HG03558 (cell line): ENCODE data around the gene LIX1.

ENCODE experiments used
- ATAC-seq: cut with Tn5 transposase; IDR thresholded peaks from one replicate; pipeline ENCODE4 v1.9.1; 2021; ENCODE audit warnings: moderate number of reproducible peaks; ENCODE audit not compliant: unreplicated experiment; ENCODE audit errors: extremely low read depth

The LIX1 gene

GRCh38 chr5:97078958-97079743 lies 63.3 kb downstream of the LIX1 start:
- ATAC-seq: no peak

GRCh38 chr5:97077246-97077645 lies 65.2 kb downstream of the LIX1 start:
- ATAC-seq: no peak

GRCh38 chr5:97076098-97076497 lies 66.3 kb downstream of the LIX1 start:
- ATAC-seq: no peak

- ATAC-seq: no peak
Measured at GRCh38 chr5:97075649-97076048, 66.8 kb downstream of the LIX1 start.

- no peak for ATAC-seq
Measured at GRCh38 chr5:97074859-97075489, 67.4 kb downstream of the LIX1 start.

- no peak for ATAC-seq
Measured at GRCh38 chr5:97073420-97073819, 69.0 kb downstream of the LIX1 start.

GRCh38 chr5:97072696-97073095 lies 69.7 kb downstream of the LIX1 start:
- no peak for ATAC-seq

- no peak for ATAC-seq
Measured at GRCh38 chr5:97071993-97072392, 70.4 kb downstream of the LIX1 start.

GRCh38 chr5:97071101-97071500 lies 71.3 kb downstream of the LIX1 start:
- no peak for ATAC-seq

- no peak for ATAC-seq
Measured at GRCh38 chr5:97070234-97070633, 72.2 kb downstream of the LIX1 start.

- no peak for ATAC-seq
Measured at GRCh38 chr5:97067296-97067850, 75.0 kb downstream of the LIX1 start.

- no peak for ATAC-seq
Measured at GRCh38 chr5:97065475-97065874, 76.9 kb downstream of the LIX1 start.

GRCh38 chr5:97063251-97063650 lies 79.2 kb downstream of the LIX1 start:
- ATAC-seq: no peak

GRCh38 chr5:97062046-97062445 lies 80.4 kb downstream of the LIX1 start:
- ATAC-seq: no peak

GRCh38 chr5:97056263-97056662 lies 86.1 kb downstream of the LIX1 start:
- no peak for ATAC-seq

GRCh38 chr5:97049175-97049574 lies 93.2 kb downstream of the LIX1 start:
- no peak for ATAC-seq

GRCh38 chr5:97047076-97047475 lies 95.3 kb downstream of the LIX1 start:
- ATAC-seq: no peak

- ATAC-seq: no peak
Measured at GRCh38 chr5:97046270-97046982, 96.0 kb downstream of the LIX1 start.

- ATAC-seq: no peak
Measured at GRCh38 chr5:97044052-97044451, 98.4 kb downstream of the LIX1 start.

GRCh38 chr5:97043511-97043910 lies 98.9 kb downstream of the LIX1 start:
- ATAC-seq: no peak

- ATAC-seq: no peak
Measured at GRCh38 chr5:97042996-97043395, 99.4 kb downstream of the LIX1 start.
